Central memory CD8-positive, alpha-beta T cell (primary cell): ENCODE measurements around the gene SORCS2.
A peak's percentile ranks its signal among the peaks of the same experiment; 100 is the strongest.

Source experiments
- ATAC-seq: fragments of 150-1000 bp; cut with Tn5 transposase; replicated peaks from 2 replicates; pipeline ENCODE4 v1.10.0; 2022; ENCODE audit warnings: mild to moderate bottlenecking, moderate FRiP score, moderate number of reproducible peaks; ENCODE audit not compliant: poor library complexity, severe bottlenecking; ENCODE audit errors: extremely low read depth
- DNase-seq, 2 donors: peaks; one replicate each; pipeline ENCODE4 v3.0.0; 2021; ENCODE audit warnings: low spot score in 2 of 2
- H3K27ac Mint-ChIP-seq: one replicate; pipeline ENCODE4 v1.8.0; 2022; ENCODE audit warnings: low read depth, mild to moderate bottlenecking, moderate library complexity, mixed read lengths
- H3K27me3 Mint-ChIP-seq: one replicate; pipeline ENCODE4 v1.8.0; 2022; ENCODE audit warnings: mixed read lengths
- H3K36me3 Mint-ChIP-seq: one replicate; pipeline ENCODE4 v1.8.0; 2022; ENCODE audit warnings: mild to moderate bottlenecking, moderate library complexity, mixed read lengths; ENCODE audit not compliant: insufficient read depth
- H3K4me1 Mint-ChIP-seq: one replicate; pipeline ENCODE4 v1.8.0; 2022; ENCODE audit warnings: mixed read lengths
- H3K4me3 Mint-ChIP-seq: one replicate; pipeline ENCODE4 v1.8.0; 2022; ENCODE audit warnings: mild to moderate bottlenecking, moderate library complexity, mixed read lengths
- H3K9me3 Mint-ChIP-seq: one replicate; pipeline ENCODE4 v1.8.0; 2022; ENCODE audit warnings: mixed read lengths

SORCS2 gene

DNA sequence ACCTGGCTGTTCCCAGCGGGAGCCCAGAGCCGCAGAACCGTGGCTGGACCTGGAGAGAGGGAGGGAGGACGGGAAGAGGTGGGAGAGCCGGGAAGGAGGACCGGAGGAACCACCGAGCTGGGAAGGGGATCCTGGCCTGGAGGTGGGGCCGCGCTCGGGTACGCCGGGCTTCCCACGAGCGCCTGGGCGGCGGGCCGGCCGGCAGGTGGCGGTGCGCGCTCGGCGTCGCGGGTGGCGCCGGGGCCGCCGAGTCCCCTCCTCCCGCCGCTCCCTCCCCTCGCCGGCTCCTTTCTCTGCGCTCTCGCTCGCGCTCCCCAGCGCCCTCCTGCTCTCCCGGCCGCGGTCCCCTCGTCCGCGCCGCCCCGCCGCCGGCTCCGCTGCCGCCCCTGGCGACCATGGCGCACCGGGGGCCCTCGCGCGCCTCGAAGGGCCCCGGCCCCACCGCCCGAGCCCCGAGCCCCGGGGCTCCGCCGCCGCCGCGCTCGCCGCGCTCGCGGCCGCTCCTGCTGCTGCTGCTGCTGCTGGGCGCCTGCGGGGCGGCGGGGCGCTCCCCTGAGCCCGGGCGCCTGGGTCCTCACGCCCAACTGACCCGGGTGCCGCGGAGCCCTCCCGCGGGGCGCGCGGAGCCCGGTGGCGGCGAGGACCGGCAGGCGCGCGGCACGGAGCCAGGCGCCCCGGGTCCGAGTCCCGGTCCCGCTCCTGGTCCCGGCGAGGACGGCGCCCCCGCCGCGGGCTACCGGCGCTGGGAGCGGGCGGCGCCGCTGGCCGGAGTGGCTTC is at the start of gene SORCS2:
Gene SORCS2, plus strand, starts transcription at position 287 of the 778 bp plus-strand sequence.
- H3K27me3 Mint-ChIP-seq: peaks cover 76% of the 10 kb centered on the region
- ATAC-seq (peak; percentile 60), DNase-seq (peak; percentile 28 to 36)

DNA sequence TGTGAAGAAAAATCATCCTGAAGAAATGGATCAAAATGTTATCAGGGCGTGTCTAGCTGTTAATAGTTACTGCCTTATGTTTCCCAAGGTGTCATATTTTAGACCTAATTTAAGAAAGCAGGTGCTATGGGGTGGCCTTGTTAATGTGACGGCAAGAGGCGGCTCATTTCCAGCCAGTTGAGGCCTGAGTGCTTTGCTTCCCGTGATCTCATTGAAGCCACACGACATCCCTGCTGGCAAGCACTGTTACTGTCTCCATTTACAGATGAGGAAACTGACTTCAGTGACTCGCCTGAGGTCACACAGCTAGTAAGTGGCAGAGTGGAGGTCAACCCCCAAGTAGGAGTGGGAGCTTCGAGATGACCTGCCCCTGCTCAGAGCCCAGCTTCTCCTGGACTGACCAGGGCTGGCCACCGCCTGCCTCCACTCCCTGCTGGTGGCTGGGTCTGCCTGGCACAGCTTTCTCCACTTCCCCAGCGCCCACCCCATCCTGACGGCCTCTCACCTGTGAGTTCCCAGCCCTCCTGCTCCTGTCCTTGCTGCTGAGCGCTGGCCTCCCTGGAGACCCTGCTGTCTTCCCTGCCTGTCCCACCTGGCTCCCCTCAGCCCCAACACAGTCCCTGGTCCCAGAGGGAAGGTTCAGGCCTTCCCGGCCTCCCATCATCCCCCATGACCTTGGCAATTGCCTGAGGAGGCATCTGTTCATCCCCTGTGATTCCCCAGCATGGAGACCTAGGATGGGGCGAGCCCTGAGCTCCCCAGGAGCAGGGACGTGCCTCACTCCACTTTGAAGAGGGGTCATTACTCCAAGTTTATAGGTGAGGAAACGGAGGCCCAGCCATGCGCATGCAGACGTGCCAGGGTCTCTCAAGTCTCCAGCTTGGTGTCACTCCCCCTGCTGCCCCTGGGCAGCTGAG is 47.7 kb upstream of the SORCS2 start:
- no peak for DNase-seq
- Mint-ChIP-seq H3K4me3 (no peak overlapping the region), H3K27ac (no peak overlapping the region), H3K27me3 (peaks cover 73% of the 10 kb centered on the region), H3K4me1 (no peaks in the 10 kb centered on the region), H3K9me3 (no peaks in the 10 kb centered on the region), H3K36me3 (no peaks in the 10 kb centered on the region)
- ATAC-seq: no peak

More for the DNA sequence above, at the start of gene SORCS2:
- H3K9me3 Mint-ChIP-seq: no peaks in the 10 kb centered on the region
- no peaks in the 10 kb centered on the region for H3K36me3 Mint-ChIP-seq
- H3K4me3 Mint-ChIP-seq: peak within 1 kb of the TSS; percentile 48
- H3K27ac Mint-ChIP-seq: no peak within 1 kb of the TSS
- H3K4me1 Mint-ChIP-seq: no peaks in the 10 kb centered on the region

DNA sequence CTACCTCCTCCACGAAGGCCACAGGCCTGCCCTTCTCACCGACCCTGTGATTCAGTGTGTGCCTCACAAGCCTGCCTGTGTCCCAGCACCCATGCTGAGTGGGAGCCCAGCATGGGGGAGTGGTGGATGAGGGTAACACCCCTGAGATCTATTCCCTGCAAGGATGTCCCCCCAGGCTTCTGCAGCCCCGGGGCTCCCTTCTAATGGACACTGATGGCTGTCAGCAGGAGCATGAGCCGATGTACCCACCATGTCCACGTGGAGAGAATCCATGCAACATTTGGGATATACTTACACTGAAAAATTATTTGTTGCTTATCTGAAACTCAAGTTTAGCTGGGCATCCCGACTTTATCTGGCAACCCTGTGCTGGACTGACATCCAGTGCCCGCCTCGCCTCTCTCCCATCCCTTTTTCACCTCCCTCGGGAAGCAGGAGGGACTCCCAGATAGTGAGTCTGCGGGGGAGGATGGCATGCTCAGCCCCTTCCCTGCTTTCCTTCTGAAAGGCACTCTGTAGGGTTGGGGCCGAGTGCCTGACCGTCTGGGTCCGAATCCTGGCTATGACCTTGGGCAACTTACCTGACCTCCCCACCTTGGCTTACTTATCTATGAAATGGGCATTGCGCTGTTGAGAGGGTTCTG is 46.9 kb upstream of the SORCS2 start:
- Mint-ChIP-seq H3K4me1 (no peaks in the 10 kb centered on the region), H3K27ac (no peak overlapping the region), H3K4me3 (no peak overlapping the region), H3K36me3 (no peaks in the 10 kb centered on the region), H3K9me3 (no peaks in the 10 kb centered on the region), H3K27me3 (peaks cover 71% of the 10 kb centered on the region)
- no peak for DNase-seq
- ATAC-seq: no peak

DNA sequence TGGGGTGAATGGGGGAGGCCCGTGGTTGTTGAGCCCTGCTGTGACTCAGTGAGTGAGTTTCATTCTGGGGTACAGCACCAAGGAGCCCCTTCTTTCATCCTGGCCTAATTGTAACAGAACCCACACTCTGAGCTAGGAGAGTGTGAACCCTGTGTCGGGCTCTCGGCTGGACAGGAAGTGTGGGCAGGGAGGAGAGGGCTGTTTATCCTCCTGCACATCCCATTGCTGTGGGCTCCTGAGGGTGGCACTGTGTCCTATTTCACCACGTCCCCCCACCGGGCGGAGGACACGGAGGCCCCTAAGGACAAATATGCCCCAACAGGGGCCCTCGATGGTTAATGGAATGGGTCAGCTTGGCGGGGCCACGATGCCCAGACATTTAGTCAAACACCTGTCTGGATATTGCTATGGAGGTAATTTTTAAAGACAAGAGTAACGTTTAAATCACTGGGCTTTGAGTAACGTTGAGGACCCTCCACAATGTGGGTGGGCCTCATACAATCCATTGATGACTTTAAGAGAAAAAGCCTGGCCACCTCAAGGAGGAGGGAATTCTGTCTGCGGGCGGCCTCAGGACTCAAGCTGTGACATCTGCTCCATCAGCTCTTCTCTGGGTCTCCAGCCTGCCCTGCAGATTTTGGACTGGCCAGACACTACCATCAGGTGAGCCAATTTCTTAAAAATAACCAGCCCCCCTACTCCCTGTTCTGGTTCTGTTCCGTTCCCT is 46.1 kb upstream of the SORCS2 start:
- no peak for DNase-seq
- no peaks in the 10 kb centered on the region for H3K36me3 Mint-ChIP-seq
- no peak overlapping the region for H3K27ac Mint-ChIP-seq
- H3K4me3 Mint-ChIP-seq: no peak overlapping the region
- no peaks in the 10 kb centered on the region for H3K4me1 Mint-ChIP-seq
- ATAC-seq: no peak
- no peaks in the 10 kb centered on the region for H3K9me3 Mint-ChIP-seq
- H3K27me3 Mint-ChIP-seq: peaks cover 71% of the 10 kb centered on the region

DNA sequence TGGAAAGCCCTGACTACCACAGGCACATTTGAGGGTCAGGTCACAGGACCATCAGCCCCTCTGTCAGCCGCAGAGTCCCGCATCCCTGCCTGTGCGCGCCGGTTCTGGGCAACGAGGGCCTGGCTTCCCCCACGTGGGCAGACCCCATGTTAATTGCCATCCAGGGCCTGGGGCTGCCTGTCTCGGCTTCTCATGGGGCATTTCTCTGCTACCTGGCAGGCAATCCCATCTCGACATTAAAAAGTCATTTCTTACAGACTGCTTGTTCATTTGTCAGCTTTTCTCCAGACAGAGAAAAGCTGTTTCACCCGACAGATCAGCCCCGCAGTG is 45.6 kb upstream of the SORCS2 start:
- Mint-ChIP-seq H3K27ac (no peak overlapping the region), H3K4me1 (no peaks in the 10 kb centered on the region), H3K4me3 (no peak overlapping the region), H3K27me3 (peaks cover 68% of the 10 kb centered on the region), H3K9me3 (no peaks in the 10 kb centered on the region), H3K36me3 (no peaks in the 10 kb centered on the region)
- no peak for DNase-seq
- no peak for ATAC-seq

DNA sequence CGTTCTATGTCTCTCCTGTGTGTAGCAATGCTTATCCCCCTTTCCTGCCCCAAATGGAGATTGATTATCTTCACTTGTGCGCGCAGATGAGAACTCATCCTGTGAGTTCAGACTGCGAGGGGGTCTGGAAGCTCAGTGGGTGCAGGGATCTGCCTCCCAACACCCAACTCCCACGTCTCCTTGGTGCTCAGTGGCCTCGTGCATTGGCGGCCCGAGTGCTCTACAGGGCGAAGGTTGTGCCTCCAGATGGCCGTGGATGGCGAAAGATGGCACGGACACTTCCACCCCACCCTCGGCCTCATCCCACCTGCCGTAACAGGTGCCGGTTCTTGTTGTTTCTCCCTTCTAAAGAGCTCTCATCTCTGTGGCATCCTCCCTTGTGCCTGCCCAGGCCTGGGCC is 45.1 kb upstream of the SORCS2 start:
- Mint-ChIP-seq H3K27me3 (peaks cover 63% of the 10 kb centered on the region), H3K27ac (no peak overlapping the region), H3K36me3 (no peaks in the 10 kb centered on the region), H3K4me1 (no peaks in the 10 kb centered on the region), H3K4me3 (no peak overlapping the region), H3K9me3 (no peaks in the 10 kb centered on the region)
- ATAC-seq (no peak), DNase-seq (no peak)

DNA sequence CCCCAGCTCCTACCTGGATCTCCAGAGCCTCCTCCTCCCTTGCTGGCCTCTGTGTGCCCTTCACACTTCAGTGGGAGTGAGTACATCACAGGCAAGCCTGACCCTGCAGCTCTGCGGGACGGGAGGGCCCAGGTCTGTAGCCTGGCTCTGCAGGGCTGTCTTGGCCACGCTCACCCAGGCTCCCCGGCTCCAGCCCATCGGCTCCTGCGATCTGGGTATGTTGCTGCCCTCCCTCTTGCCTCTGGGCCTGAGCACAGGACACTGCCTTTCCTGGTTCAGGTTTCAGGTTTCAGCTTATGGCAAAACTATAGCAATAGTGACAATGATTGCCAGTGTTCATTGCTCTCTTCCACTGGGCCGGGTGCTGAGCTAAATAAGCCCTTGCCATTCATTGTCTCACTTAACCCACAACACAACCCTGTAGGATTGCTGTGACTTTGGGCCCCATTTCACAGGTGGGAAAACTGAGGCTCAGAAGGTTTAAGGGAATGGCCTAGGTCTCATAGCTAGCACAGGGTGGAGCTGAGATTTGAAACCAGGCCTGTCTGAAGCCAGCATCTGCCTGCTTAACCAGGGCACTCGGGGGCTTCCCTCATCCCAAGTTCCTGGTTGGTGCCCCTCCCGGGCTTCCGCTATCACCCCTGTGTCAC is 44.6 kb upstream of the SORCS2 start:
- no peak for ATAC-seq

DNA sequence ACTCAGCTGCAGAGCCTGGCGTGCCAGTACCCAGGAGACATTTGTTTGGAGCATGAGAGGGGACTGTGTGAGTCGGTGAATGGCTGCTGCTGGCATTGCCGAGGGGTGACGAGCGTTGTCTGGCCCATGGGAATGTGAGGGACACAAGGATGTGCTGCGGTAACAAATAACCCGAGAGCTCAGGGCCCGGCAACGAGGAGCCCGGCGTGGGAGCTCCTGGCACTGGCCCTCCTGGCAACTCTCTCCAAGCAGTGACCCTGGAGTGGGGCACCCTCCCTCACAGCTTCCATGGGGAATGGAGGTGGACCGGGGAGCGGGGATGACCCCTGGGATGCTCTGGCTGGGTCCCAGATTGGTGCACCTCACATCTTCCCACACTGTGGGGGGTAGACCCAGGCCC is 44.0 kb upstream of the SORCS2 start:
- no peaks in the 10 kb centered on the region for H3K4me1 Mint-ChIP-seq

More for the DNA sequence above, 44.6 kb upstream of the SORCS2 start:
- no peak overlapping the region for H3K27ac Mint-ChIP-seq
- H3K4me1 Mint-ChIP-seq: no peaks in the 10 kb centered on the region
- no peak overlapping the region for H3K4me3 Mint-ChIP-seq
- DNase-seq: no peak
- peaks cover 68% of the 10 kb centered on the region for H3K27me3 Mint-ChIP-seq
- H3K36me3 Mint-ChIP-seq: no peaks in the 10 kb centered on the region
- H3K9me3 Mint-ChIP-seq: no peaks in the 10 kb centered on the region

DNA sequence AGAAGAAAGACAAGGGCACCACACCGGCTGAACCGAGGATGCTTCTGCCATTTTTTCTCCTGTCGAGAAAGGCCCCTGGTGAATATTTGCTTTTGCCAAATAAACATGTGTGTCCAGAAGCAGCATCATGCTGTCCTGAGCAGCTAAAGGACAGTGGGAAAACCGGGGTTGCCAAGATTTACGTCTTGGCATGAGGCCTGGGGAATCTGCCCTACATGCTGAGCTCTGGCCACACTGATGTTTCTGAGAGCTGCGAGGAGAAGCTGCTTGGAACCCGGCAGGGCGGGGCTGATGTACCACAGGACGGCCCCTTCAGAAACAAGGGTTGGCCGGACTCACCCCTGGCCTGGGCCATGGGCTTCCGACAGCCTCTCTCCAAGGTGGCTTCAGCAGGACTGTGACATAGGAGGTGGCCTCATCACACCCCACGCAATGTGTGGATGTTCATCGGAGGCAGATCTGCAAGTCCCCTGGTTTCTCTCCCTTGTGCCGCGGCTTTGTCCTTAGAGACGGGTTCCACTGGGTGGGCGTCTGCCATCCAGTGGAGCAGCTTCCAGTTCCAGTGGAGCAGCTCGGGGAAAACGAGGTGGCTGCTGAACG is 42.2 kb upstream of the SORCS2 start:
- DNase-seq: no peak
- Mint-ChIP-seq H3K9me3 (no peaks in the 10 kb centered on the region), H3K27ac (no peak overlapping the region), H3K36me3 (no peaks in the 10 kb centered on the region), H3K4me1 (no peaks in the 10 kb centered on the region), H3K27me3 (peaks cover 84% of the 10 kb centered on the region), H3K4me3 (no peak overlapping the region)
- no peak for ATAC-seq

More for the DNA sequence above, 44.0 kb upstream of the SORCS2 start:
- Mint-ChIP-seq H3K27ac (no peak overlapping the region), H3K36me3 (no peaks in the 10 kb centered on the region), H3K9me3 (no peaks in the 10 kb centered on the region), H3K27me3 (peaks cover 74% of the 10 kb centered on the region), H3K4me3 (no peak overlapping the region)
- DNase-seq: no peak
- ATAC-seq: no peak

DNA sequence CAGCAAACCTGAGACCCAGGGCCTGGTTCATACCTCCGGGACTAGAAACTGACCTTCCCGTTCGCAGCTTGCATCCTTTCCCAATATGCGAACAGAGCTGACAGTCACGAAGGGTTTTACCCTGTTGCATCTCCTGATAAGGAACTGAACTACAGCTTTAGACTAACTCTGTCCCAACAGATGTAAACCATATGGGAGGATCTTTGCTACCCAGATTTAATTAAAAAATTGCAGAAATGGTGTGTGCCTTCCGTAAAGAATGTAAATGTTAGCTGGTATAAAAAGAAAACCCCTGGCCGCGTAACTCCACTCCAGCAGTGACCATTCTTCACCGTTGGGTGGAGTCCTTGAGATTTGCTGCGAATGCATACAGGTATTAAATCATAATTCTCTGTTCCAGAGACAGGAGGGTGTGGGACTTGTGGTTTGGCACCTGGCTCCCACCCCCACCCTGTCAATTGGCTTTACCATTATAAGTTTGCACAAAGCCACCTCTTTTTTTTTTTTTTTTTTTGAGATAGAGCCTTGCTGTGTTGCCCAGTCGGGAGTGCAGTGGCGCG is 40.6 kb upstream of the SORCS2 start:
- DNase-seq (no peak), ATAC-seq (no peak)
- Mint-ChIP-seq H3K27me3 (peaks cover 84% of the 10 kb centered on the region), H3K36me3 (no peaks in the 10 kb centered on the region), H3K4me3 (no peak overlapping the region), H3K4me1 (no peaks in the 10 kb centered on the region), H3K9me3 (no peaks in the 10 kb centered on the region), H3K27ac (no peak overlapping the region)

DNA sequence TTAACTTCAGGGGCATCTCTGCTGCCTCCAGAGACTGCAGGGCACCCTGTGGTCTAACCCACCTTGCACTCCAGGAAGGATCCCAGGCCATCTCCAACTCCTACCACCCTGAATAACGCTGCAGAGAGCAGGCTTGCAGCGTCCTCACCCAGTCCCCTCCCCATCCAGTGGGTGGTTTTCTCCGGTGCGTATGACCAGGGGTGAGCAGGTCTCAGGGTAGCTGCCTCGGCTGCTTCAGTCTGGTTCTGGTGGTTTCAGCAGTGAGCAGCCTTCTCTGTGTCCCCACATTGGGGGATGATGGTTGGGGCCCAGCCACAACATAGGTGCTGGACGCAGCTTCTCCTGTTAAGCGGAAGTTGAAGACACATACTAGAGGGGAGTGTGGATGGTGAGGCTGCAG is 38.6 kb upstream of the SORCS2 start:
- Mint-ChIP-seq H3K36me3 (no peaks in the 10 kb centered on the region), H3K4me3 (no peak overlapping the region), H3K9me3 (no peaks in the 10 kb centered on the region), H3K4me1 (no peaks in the 10 kb centered on the region), H3K27ac (no peak overlapping the region), H3K27me3 (peaks cover 88% of the 10 kb centered on the region)
- DNase-seq (no peak), ATAC-seq (no peak)
